ENCODE measurements around the gene LSM3. TPM values are rescaled to one million over a fixed set of nuclear protein-coding genes. Genes with fewer than 3 reads are reported as not detected.

Gene LSM3
- total RNA-seq, 1 experiment from 2014 or later: 17.7 TPM

- H3K27ac Mint-ChIP-seq (ENCODE audit: unreplicated experiment): no peak overlapping the region
- H3K36me3 Mint-ChIP-seq (ENCODE audit: insufficient read depth, unreplicated experiment): peaks cover 46% of the 10 kb centered on the region
- no peaks in the 10 kb centered on the region for H3K27me3 Mint-ChIP-seq (ENCODE audit: unreplicated experiment)
- H3K9me3 Mint-ChIP-seq (ENCODE audit: low read depth, unreplicated experiment): no peaks in the 10 kb centered on the region
- no peak for TF ChIP-seq CTCF (IDR thresholded peaks at IDR 0.05; ENCODE audit: unreplicated experiment)
- intact Hi-C loops (cut with micrococcal nuclease; ENCODE audit: unreplicated experiment): no loop called here
- no peaks in the 10 kb centered on the region for H3K4me1 Mint-ChIP-seq (ENCODE audit: low read depth, unreplicated experiment)
- DNase-seq: no peak
- no peak overlapping the region for H3K4me3 Mint-ChIP-seq (ENCODE audit: low read depth, unreplicated experiment)
- CTCF ChIA-PET: no interaction called here
- no TSS peak for BruUV-seq (replicated peaks)
These were observed 41.2 kb upstream of the LSM3 start for GRCh38 chr3:14137445-14137844.

- CTCF ChIA-PET: no interaction called here
- no TSS peak for BruUV-seq (replicated peaks)
These were observed 40.3 kb upstream of the LSM3 start for GRCh38 chr3:14138109-14138877.

GRCh38 chr3:14138878-14139655 lies 39.5 kb upstream of the LSM3 start:
- BruUV-seq (replicated peaks): no TSS peak
- Mint-ChIP-seq H3K4me3 (ENCODE audit: low read depth, unreplicated experiment) (no peak overlapping the region), H3K27ac (ENCODE audit: unreplicated experiment) (no peak overlapping the region), H3K9me3 (ENCODE audit: low read depth, unreplicated experiment) (no peaks in the 10 kb centered on the region), H3K27me3 (ENCODE audit: unreplicated experiment) (no peaks in the 10 kb centered on the region), H3K4me1 (ENCODE audit: low read depth, unreplicated experiment) (peaks cover 2% of the 10 kb centered on the region), H3K36me3 (ENCODE audit: insufficient read depth, unreplicated experiment) (peaks cover 44% of the 10 kb centered on the region)
- intact Hi-C loops (cut with micrococcal nuclease; ENCODE audit: unreplicated experiment): no loop called here
- TF ChIP-seq CTCF (IDR thresholded peaks at IDR 0.05; ENCODE audit: unreplicated experiment): no peak
- no peak for DNase-seq
- CTCF ChIA-PET: no interaction called here

More at GRCh38 chr3:14138109-14138877, 40.3 kb upstream of the LSM3 start:
- H3K4me1 Mint-ChIP-seq (ENCODE audit: low read depth, unreplicated experiment): no peaks in the 10 kb centered on the region
- no peak for TF ChIP-seq CTCF (IDR thresholded peaks at IDR 0.05; ENCODE audit: unreplicated experiment)
- DNase-seq: no peak
- no peak overlapping the region for H3K27ac Mint-ChIP-seq (ENCODE audit: unreplicated experiment)
- H3K9me3 Mint-ChIP-seq (ENCODE audit: low read depth, unreplicated experiment): no peaks in the 10 kb centered on the region
- peaks cover 45% of the 10 kb centered on the region for H3K36me3 Mint-ChIP-seq (ENCODE audit: insufficient read depth, unreplicated experiment)
- intact Hi-C loops (cut with micrococcal nuclease; ENCODE audit: unreplicated experiment): no loop called here
- H3K27me3 Mint-ChIP-seq (ENCODE audit: unreplicated experiment): no peaks in the 10 kb centered on the region
- H3K4me3 Mint-ChIP-seq (ENCODE audit: low read depth, unreplicated experiment): no peak overlapping the region

GRCh38 chr3:14139771-14140170 lies 38.8 kb upstream of the LSM3 start:
- Mint-ChIP-seq H3K4me3 (ENCODE audit: low read depth, unreplicated experiment) (no peak overlapping the region), H3K27me3 (ENCODE audit: unreplicated experiment) (no peaks in the 10 kb centered on the region), H3K27ac (ENCODE audit: unreplicated experiment) (no peak overlapping the region), H3K9me3 (ENCODE audit: low read depth, unreplicated experiment) (no peaks in the 10 kb centered on the region), H3K36me3 (ENCODE audit: insufficient read depth, unreplicated experiment) (peaks cover 44% of the 10 kb centered on the region), H3K4me1 (ENCODE audit: low read depth, unreplicated experiment) (peaks cover 9% of the 10 kb centered on the region)
- BruUV-seq (replicated peaks): no TSS peak
- intact Hi-C loops (cut with micrococcal nuclease; ENCODE audit: unreplicated experiment): no loop called here
- CTCF ChIA-PET: no interaction called here
- DNase-seq: no peak
- no peak for TF ChIP-seq CTCF (IDR thresholded peaks at IDR 0.05; ENCODE audit: unreplicated experiment)

Measured in Calu3 (cell line).